ENCODE data around the gene EFCAB11. TPM values are rescaled to one million over a fixed set of nuclear protein-coding genes. Genes with fewer than 3 reads are reported as not detected.

EFCAB11 gene
- total RNA-seq, 2 donors from 2014 or later = 3.1 to 8.9 TPM

GRCh38 chr14:89775946-89776345, 178.6 kb downstream of the EFCAB11 start:
- no peak for TF ChIP-seq CTCF (IDR thresholded peaks at IDR 0.05)
- ATAC-seq (ENCODE audit: insufficient number of reproducible peaks, low FRiP score, low read depth) = no peak

GRCh38 chr14:89775151-89775550, 179.4 kb downstream of the EFCAB11 start:
- H3K4me1 ChIP-seq (ENCODE audit: control insufficient read depth in 1 of 2, low read depth in 2 of 2) = peaks cover 0 to 13% of the 10 kb centered on the region in 2 donors
- DNase-seq (ENCODE audit: low spot score) (no peak), ATAC-seq (ENCODE audit: insufficient number of reproducible peaks, low FRiP score, low read depth) (no peak)
- TF ChIP-seq CTCF (IDR thresholded peaks at IDR 0.05) = no peak
- H3K36me3 ChIP-seq = no peaks in the 10 kb centered on the region
- no peak overlapping the region for H3K4me3 ChIP-seq
- H3K9me3 ChIP-seq = no peaks in the 10 kb centered on the region
- no peaks in the 10 kb centered on the region for H3K27me3 ChIP-seq (replicated peaks; ENCODE audit: insufficient read depth)
- no peak overlapping the region for H3K27ac ChIP-seq

More at GRCh38 chr14:89775946-89776345, 178.6 kb downstream of the EFCAB11 start:
- DNase-seq (ENCODE audit: low spot score) = no peak
- no peak overlapping the region for H3K4me3 ChIP-seq
- H3K36me3 ChIP-seq = no peaks in the 10 kb centered on the region
- no peaks in the 10 kb centered on the region for H3K9me3 ChIP-seq
- H3K27ac ChIP-seq = no peak overlapping the region
- no peaks in the 10 kb centered on the region for H3K27me3 ChIP-seq (replicated peaks; ENCODE audit: insufficient read depth)
- H3K4me1 ChIP-seq (ENCODE audit: control insufficient read depth in 1 of 2, low read depth in 2 of 2) = peaks cover 0 to 9% of the 10 kb centered on the region in 2 donors

- Histone ChIP-seq H3K4me1 (ENCODE audit: control insufficient read depth in 1 of 2, low read depth in 2 of 2) (peaks cover 0 to 13% of the 10 kb centered on the region in 2 donors), H3K36me3 (no peaks in the 10 kb centered on the region), H3K27me3 (replicated peaks; ENCODE audit: insufficient read depth) (no peaks in the 10 kb centered on the region), H3K27ac (no peak overlapping the region), H3K4me3 (no peak overlapping the region), H3K9me3 (no peaks in the 10 kb centered on the region)
- ATAC-seq (ENCODE audit: insufficient number of reproducible peaks, low FRiP score, low read depth) (no peak), DNase-seq (ENCODE audit: low spot score) (no peak)
- no peak for TF ChIP-seq CTCF (IDR thresholded peaks at IDR 0.05)
Observed at GRCh38 chr14:89773644-89774316, 180.8 kb downstream of the EFCAB11 start.

GRCh38 chr14:89773151-89773550, 181.4 kb downstream of the EFCAB11 start:
- H3K27me3 ChIP-seq (replicated peaks; ENCODE audit: insufficient read depth) = no peaks in the 10 kb centered on the region
- no peaks in the 10 kb centered on the region for H3K9me3 ChIP-seq
- no peak overlapping the region for H3K27ac ChIP-seq
- H3K4me1 ChIP-seq (ENCODE audit: control insufficient read depth in 1 of 2, low read depth in 2 of 2) = peaks cover 0 to 13% of the 10 kb centered on the region in 2 donors
- no peak for TF ChIP-seq CTCF (IDR thresholded peaks at IDR 0.05)
- DNase-seq (ENCODE audit: low spot score) (no peak), ATAC-seq (ENCODE audit: insufficient number of reproducible peaks, low FRiP score, low read depth) (no peak)
- H3K36me3 ChIP-seq = no peaks in the 10 kb centered on the region
- H3K4me3 ChIP-seq = no peak overlapping the region

GRCh38 chr14:89771251-89771650, 183.3 kb downstream of the EFCAB11 start:
- no peak overlapping the region for H3K27ac ChIP-seq
- ATAC-seq (ENCODE audit: insufficient number of reproducible peaks, low FRiP score, low read depth) = no peak
- H3K9me3 ChIP-seq = no peaks in the 10 kb centered on the region
- peaks cover 0 to 13% of the 10 kb centered on the region in 2 donors for H3K4me1 ChIP-seq (ENCODE audit: control insufficient read depth in 1 of 2, low read depth in 2 of 2)
- no peak for DNase-seq (ENCODE audit: low spot score)
- no peak overlapping the region for H3K4me3 ChIP-seq
- no peaks in the 10 kb centered on the region for H3K27me3 ChIP-seq (replicated peaks; ENCODE audit: insufficient read depth)
- no peaks in the 10 kb centered on the region for H3K36me3 ChIP-seq
- no peak for TF ChIP-seq CTCF (IDR thresholded peaks at IDR 0.05)

Data from thoracic aorta (tissue), 2 donors.